PC-3 (cell line): Measurements from ENCODE around the gene RPL36.

Source experiments
- EZH2 ChIP-seq: fragments of 300-600 bp; sonication (generic); IDR thresholded peaks from one replicate; pipeline ENCODE4 v1.6.1; 2017; ENCODE audit warnings: antibody characterized with exemption, mild to moderate bottlenecking, low read length; ENCODE audit not compliant: unreplicated experiment
- EZH2phosphoT487 ChIP-seq: fragments of 300-600 bp; sonication (generic); IDR thresholded peaks from 2 replicates; pipeline ENCODE4 v1.6.1; 2018; ENCODE audit warnings: mild to moderate bottlenecking, antibody characterized with exemption, low read length, borderline replicate concordance
- TF ChIP-seq, protein P1 (sequence below): fragments of 300-600 bp; sonication (generic); conservative IDR thresholded peaks from 2 replicates; pipeline ENCODE4 v1.5.1; 2017; ENCODE audit warnings: antibody characterized with exemption, low read depth, mild to moderate bottlenecking, low read length

GRCh38 chr19:5679289-5680083, 10.6 kb upstream of the RPL36 start:
- TF ChIP-seq, protein P1, sequence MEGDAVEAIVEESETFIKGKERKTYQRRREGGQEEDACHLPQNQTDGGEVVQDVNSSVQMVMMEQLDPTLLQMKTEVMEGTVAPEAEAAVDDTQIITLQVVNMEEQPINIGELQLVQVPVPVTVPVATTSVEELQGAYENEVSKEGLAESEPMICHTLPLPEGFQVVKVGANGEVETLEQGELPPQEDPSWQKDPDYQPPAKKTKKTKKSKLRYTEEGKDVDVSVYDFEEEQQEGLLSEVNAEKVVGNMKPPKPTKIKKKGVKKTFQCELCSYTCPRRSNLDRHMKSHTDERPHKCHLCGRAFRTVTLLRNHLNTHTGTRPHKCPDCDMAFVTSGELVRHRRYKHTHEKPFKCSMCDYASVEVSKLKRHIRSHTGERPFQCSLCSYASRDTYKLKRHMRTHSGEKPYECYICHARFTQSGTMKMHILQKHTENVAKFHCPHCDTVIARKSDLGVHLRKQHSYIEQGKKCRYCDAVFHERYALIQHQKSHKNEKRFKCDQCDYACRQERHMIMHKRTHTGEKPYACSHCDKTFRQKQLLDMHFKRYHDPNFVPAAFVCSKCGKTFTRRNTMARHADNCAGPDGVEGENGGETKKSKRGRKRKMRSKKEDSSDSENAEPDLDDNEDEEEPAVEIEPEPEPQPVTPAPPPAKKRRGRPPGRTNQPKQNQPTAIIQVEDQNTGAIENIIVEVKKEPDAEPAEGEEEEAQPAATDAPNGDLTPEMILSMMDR, result no peak
- TF ChIP-seq EZH2 (no peak), EZH2phosphoT487 (no peak)
